Suprapubic skin (tissue), 4 donors: Measurements from ENCODE around the gene SCUBE1.

Source experiments
- EP300 ChIP-seq: sonication (generic); formaldehyde crosslinking; IDR thresholded peaks from one replicate; pipeline ENCODE4 v1.6.1; 2017; ENCODE audit warnings: antibody characterized with exemption
- POLR2A ChIP-seq, 2 donors: fragments of 450-650 bp; IDR thresholded peaks; one replicate each; pipeline ENCODE4 v1.6.1; 2017; ENCODE audit warnings: antibody characterized with exemption in 2 of 2, mild to moderate bottlenecking in 2 of 2, moderate library complexity in 2 of 2
- POLR2AphosphoS5 ChIP-seq, 3 donors: sonication (generic); formaldehyde crosslinking; IDR thresholded peaks; one replicate each; pipeline ENCODE4 v1.6.1; 2017; ENCODE audit warnings: antibody characterized with exemption in 3 of 3
- TF ChIP-seq, protein P1 (sequence below), 2 donors: fragments of 200-600 bp in 1 of 2; fragments of 450-650 bp in 1 of 2; sonication (generic) in 1 of 2; IDR thresholded peaks; one replicate each; pipeline ENCODE4 v1.5.1; 2016 to 2019; ENCODE audit warnings: antibody characterized with exemption in 2 of 2, mild to moderate bottlenecking in 1 of 2, moderate library complexity in 1 of 2

DNA sequence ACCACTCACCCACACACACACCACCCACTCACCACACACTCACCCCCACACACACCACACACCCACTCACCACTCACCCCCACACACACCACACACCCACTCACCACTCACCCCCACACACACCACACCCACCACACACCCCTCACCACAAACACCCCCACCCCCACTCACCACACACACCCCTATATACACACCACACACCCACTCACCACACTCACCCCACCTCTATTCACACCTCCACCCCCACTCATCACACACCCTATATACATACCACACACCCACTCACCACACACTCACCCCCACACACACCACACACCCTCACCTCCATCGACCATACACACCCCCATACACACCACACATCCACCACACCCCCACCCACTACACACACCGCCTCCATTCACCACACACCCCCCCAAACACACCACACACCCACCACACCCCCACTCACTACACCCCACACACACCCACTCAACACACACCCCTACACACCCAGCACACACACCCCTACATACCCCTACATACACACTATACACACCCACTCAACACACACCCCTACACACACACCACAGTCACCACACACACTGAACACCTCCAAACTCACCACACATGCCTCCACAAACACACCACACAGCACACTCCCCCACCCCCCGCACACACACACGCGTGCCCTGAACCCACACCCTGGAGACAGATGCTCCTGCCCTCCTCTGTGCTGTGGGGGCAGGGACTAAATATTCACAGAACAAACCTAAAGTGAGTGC, 137.2 kb downstream of the SCUBE1 start:
- TF ChIP-seq, protein P1, sequence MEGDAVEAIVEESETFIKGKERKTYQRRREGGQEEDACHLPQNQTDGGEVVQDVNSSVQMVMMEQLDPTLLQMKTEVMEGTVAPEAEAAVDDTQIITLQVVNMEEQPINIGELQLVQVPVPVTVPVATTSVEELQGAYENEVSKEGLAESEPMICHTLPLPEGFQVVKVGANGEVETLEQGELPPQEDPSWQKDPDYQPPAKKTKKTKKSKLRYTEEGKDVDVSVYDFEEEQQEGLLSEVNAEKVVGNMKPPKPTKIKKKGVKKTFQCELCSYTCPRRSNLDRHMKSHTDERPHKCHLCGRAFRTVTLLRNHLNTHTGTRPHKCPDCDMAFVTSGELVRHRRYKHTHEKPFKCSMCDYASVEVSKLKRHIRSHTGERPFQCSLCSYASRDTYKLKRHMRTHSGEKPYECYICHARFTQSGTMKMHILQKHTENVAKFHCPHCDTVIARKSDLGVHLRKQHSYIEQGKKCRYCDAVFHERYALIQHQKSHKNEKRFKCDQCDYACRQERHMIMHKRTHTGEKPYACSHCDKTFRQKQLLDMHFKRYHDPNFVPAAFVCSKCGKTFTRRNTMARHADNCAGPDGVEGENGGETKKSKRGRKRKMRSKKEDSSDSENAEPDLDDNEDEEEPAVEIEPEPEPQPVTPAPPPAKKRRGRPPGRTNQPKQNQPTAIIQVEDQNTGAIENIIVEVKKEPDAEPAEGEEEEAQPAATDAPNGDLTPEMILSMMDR (IDR thresholded peaks at IDR 0.05): no peak
- no peak for TF ChIP-seq POLR2A (IDR thresholded peaks at IDR 0.05)
- no peak for TF ChIP-seq POLR2AphosphoS5 (IDR thresholded peaks at IDR 0.05)
- no peak for TF ChIP-seq EP300
